BE2C (cell line): ENCODE measurements around the gene ACOT7.

ENCODE experiments used
- DNase-seq: peaks from one replicate; pipeline ENCODE4 v3.0.0-alpha.2; 2020
- H3K27me3 ChIP-seq: fragments of 250-450 bp; sonication (Bioruptor Pico); 2 replicates; pipeline ENCODE4 v1.5.1; 2020; ENCODE audit warnings: mild to moderate bottlenecking
- H3K36me3 ChIP-seq: fragments of 250-450 bp; sonication (Bioruptor Pico); 2 replicates; pipeline ENCODE4 v1.5.1; 2020; ENCODE audit warnings: mild to moderate bottlenecking
- H3K4me1 ChIP-seq: fragments of 250-450 bp; sonication (Bioruptor Pico); 2 replicates; pipeline ENCODE4 v1.5.1; 2020
- H3K4me3 ChIP-seq: 2 replicates; pipeline ENCODE4 v1.5.1; 2011; ENCODE audit warnings: low read depth, low read length
- H3K9me3 ChIP-seq: fragments of 250-450 bp; sonication (Bioruptor Pico); 2 replicates; pipeline ENCODE4 v1.5.1; 2020
- CTCF ChIP-seq: IDR thresholded peaks from 2 replicates; pipeline ENCODE4 v1.5.1; 2012; ENCODE audit warnings: mild to moderate bottlenecking, low read depth, low read length

Gene ACOT7

GRCh38 chr1:6351480-6352137 lies 42.0 kb downstream of the ACOT7 start:
- Histone ChIP-seq H3K27me3 (no peaks in the 10 kb centered on the region), H3K9me3 (no peaks in the 10 kb centered on the region), H3K4me1 (peaks cover 8% of the 10 kb centered on the region), H3K36me3 (no peaks in the 10 kb centered on the region; the same call in 1 of the 2 replicates), H3K4me3 (no peak overlapping the region)
- no peak for TF ChIP-seq CTCF
- DNase-seq: peak; percentile 67

GRCh38 chr1:6350416-6351088 lies 43.0 kb downstream of the ACOT7 start:
- H3K9me3 ChIP-seq: no peaks in the 10 kb centered on the region
- H3K4me1 ChIP-seq: peaks cover 8% of the 10 kb centered on the region
- H3K36me3 ChIP-seq: no peaks in the 10 kb centered on the region; the same call in 1 of the 2 replicates
- no peak for DNase-seq
- TF ChIP-seq CTCF: no peak
- H3K27me3 ChIP-seq: no peaks in the 10 kb centered on the region
- no peak overlapping the region for H3K4me3 ChIP-seq

DNA sequence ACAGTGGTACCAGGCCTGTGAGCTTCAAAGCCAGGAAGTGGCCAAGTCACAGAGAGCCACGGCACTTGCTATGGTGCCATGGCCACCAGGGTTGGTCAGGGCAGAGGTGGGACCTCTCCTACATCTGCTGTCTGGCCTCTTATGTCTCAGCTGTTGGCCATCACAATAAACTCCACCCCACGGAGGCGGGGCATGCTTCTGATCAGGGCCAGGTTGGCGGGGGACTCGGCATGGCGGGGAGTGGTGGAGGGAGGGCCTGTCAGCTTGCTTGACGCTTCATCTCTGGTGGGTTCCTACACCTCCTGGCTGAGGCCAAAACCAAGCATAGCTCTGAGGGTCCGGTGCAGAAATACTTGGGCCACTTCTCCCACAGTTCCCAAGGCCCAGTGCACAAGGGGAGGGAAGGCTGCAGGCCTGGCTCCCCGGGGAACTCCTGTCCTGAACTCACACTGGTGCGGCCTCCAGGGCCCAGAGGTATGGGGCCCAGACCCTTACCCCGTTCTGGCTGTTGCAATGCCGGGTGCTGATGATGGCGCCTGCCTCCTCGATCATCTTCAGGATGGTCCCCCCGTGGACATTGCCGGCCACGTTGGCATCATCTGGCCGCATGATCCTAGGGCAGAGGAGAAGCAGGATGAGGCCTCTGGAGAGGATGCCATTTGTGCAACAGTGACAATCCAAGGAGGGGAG lies 44.2 kb downstream of the ACOT7 start:
- no peak for DNase-seq
- H3K36me3 ChIP-seq: no peaks in the 10 kb centered on the region; the same call in 1 of the 2 replicates
- TF ChIP-seq CTCF: no peak
- no peak overlapping the region for H3K4me3 ChIP-seq
- peaks cover 8% of the 10 kb centered on the region for H3K4me1 ChIP-seq
- no peaks in the 10 kb centered on the region for H3K9me3 ChIP-seq
- H3K27me3 ChIP-seq: no peaks in the 10 kb centered on the region

DNA sequence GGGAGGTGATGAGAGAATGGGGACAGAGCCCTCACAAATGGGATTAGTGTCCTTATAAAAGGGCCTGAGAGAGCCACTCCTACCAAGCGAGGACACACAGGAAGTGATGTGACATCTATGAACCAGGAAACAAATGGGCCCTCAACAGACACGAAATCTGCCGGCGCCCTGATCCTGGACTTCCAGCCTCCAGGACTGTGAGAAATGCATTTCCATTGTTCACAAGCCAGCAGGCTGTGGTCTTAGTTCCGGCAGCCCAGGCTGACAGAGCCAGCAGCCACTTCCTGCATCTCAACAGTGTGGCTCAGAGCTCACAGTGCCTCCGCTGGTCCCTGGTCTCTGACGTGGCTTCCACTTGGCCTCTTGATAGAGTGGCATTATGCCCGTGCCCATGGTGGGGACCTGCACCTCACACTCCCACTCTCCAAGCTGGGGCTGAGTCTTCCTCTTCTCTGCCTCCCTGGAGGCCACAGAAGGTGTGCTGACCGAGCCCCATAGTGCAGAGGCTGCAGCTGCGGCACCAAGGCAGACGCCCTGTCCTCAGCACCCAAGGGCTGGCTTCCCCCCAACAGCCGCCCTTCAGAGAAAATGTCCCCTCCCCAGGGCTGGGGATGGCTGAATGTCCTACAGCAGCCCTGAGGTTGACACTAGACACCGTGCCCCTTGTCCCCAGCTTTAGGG lies 44.9 kb downstream of the ACOT7 start:
- Histone ChIP-seq H3K36me3 (no peaks in the 10 kb centered on the region; the same call in 1 of the 2 replicates), H3K27me3 (no peaks in the 10 kb centered on the region), H3K4me3 (no peak overlapping the region), H3K4me1 (peaks cover 4% of the 10 kb centered on the region), H3K9me3 (no peaks in the 10 kb centered on the region)
- no peak for TF ChIP-seq CTCF
- DNase-seq: no peak

- Histone ChIP-seq H3K9me3 (no peaks in the 10 kb centered on the region), H3K27me3 (no peaks in the 10 kb centered on the region), H3K36me3 (no peaks in the 10 kb centered on the region; the same call in 1 of the 2 replicates), H3K4me1 (peaks cover 4% of the 10 kb centered on the region), H3K4me3 (no peak overlapping the region)
- peak; percentile 62 for DNase-seq
- peak; percentile 72 for TF ChIP-seq CTCF
These were observed 45.7 kb downstream of the ACOT7 start for GRCh38 chr1:6347641-6348487.
